ENCODE data around the gene FGGY. TPM values are rescaled to one million over a fixed set of nuclear protein-coding genes. Genes with fewer than 3 reads are reported as not detected.

FGGY gene
- total and polyA plus RNA-seq, 2 donors (not counting 3 experiments of a cell fraction or from before 2014, with no cell fraction given), result 5.6 to 6.4 TPM

DNA sequence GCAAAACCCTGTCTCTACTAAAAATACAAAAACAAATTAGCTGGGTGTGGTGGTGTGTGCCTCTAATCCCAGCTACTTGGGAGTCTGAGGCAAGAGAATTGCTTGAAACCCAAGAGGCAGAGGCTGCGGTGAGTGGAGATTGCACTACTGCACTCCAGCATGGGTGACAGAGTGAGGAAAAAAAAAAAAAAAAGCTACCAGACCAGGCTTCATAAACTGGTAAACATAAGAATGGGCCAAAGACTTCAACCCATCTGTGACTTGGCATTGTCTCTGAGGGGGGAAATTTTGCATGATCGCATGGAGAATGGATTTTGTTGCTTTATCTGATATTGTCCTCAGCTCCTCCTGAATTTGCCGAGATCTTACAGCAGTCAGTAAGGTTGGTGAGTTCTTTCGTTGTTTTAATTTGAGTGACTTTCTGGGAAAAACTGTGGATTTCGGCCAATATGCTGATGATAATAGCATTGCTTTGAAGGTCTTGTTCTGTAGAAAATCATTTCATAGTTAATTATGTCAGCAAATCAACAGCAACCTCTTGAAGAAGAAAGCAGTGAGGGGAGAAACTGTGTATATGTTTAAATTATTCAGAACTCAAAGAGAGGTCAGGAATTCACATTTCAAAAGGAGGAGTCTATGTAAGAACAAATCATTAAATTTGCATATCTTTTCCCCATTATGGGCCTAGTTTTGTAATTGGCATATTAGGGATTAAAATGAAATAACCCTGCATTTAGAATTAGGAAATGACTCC, 13.1 kb downstream of the FGGY start:
- no TSS peak for BruUV-seq (replicated peaks)
- TF ChIP-seq MYC (IDR thresholded peaks at IDR 0.05; ENCODE audit: low read depth, low read length) (no peak), GATA2 (IDR thresholded peaks at IDR 0.05; ENCODE audit: insufficient read depth, insufficient read length, low read depth, low read length) (no peak), CTCF (IDR thresholded peaks at IDR 0.05; ENCODE audit: extremely low read depth in 1 of 2, insufficient read depth in 1 of 2, low read depth in 1 of 2, low read length in 2 of 2) (no peak), FOS (IDR thresholded peaks at IDR 0.05; ENCODE audit: borderline replicate concordance, insufficient read depth, low read length) (no peak), EZH2 (IDR thresholded peaks at IDR 0.05; ENCODE audit: borderline replicate concordance, low read depth, low read length, severe bottlenecking) (no peak)
- Histone ChIP-seq H3K9ac (replicated peaks; ENCODE audit: extremely low read depth, insufficient read depth, low read length) (no peak overlapping the region), H3K79me2 (ENCODE audit: control insufficient read depth, insufficient read depth, low read length) (no peaks in the 10 kb centered on the region), H3K4me1 (ENCODE audit: control insufficient read depth, extremely low read depth, insufficient read depth, low read length) (no peaks in the 10 kb centered on the region), H3K4me2 (ENCODE audit: insufficient read depth, low read length) (no peak overlapping the region), H3K27ac (ENCODE audit: insufficient read depth, low read depth, low read length) (no peak overlapping the region), H2AFZ (ENCODE audit: low read depth, low read length) (no peak overlapping the region), H3K36me3 (ENCODE audit: control insufficient read depth in 2 of 2, extremely low read depth in 1 of 2, insufficient read depth in 2 of 2, low read length in 2 of 2) (no peaks in the 10 kb centered on the region), H3K9me3 (replicated peaks; ENCODE audit: control insufficient read depth, insufficient read depth, low read length) (no peaks in the 10 kb centered on the region), H4K20me1 (replicated peaks; ENCODE audit: control insufficient read depth, extremely low read depth, insufficient read depth, low read length) (no peaks in the 10 kb centered on the region), H3K9me1 (replicated peaks; ENCODE audit: control insufficient read depth, extremely low read depth, insufficient read depth, low read length) (no peaks in the 10 kb centered on the region), H3K4me3 (replicated peaks in 1 of 3; ENCODE audit: insufficient read depth in 1 of 3, low read depth in 1 of 3, low read length in 3 of 3) (no peak overlapping the region), H3K27me3 (ENCODE audit: control insufficient read depth in 2 of 2, insufficient read depth in 2 of 2, low read length in 2 of 2) (no peaks in the 10 kb centered on the region)
- CTCF ChIA-PET, result no interaction called here
- POLR2A ChIA-PET, result no interaction called here
- dilution Hi-C loops (cut with MboI; ENCODE audit: extremely low pct_ligation_motif_present, low sequenced_read_pairs), result no loop called here
- intact Hi-C loops (cut with micrococcal nuclease), result no loop called here
- no peak for DNase-seq (ENCODE audit: low read depth, low spot score)
- FAIRE-seq, result no peak

Measured in endothelial cell of umbilical vein (primary cell).